Keratinocyte (primary cell): ENCODE results near the gene TBC1D16. TPM values are rescaled to one million over a fixed set of nuclear protein-coding genes. Genes with fewer than 3 reads are reported as not detected.

Experiments
- DNase-seq: peaks from one replicate; pipeline ENCODE4 v3.0.0-alpha.2; 2011; ENCODE audit warnings: low read depth, missing footprints, low spot score
- FAIRE-seq: peaks from 2 replicates; lab custom pipeline; 2011; peaks lifted over from hg19 to GRCh38; lab: Jason Lieb, UNC
- H2AFZ ChIP-seq: 2 replicates; pipeline ENCODE4 v1.6.0; 2012; ENCODE audit warnings: low read length, control low read depth, inconsistent platforms; ENCODE audit not compliant: control insufficient read depth
- H3K27ac ChIP-seq: 2 replicates; pipeline ENCODE4 v1.5.1; 2011; ENCODE audit warnings: low read length; ENCODE audit not compliant: control insufficient read depth, insufficient read depth
- H3K27me3 ChIP-seq: 3 replicates; pipeline ENCODE4 v1.6.0; 2011; ENCODE audit warnings: low read length; ENCODE audit not compliant: control insufficient read depth, insufficient read depth; ENCODE audit errors: extremely low read depth
- H3K36me3 ChIP-seq, 2 experiments: 2 replicates in 1 of 2; 3 replicates in 1 of 2; pipeline ENCODE4 v1.5.1; 2011; ENCODE audit warnings: low read length in 2 of 2, mild to moderate bottlenecking in 1 of 2; ENCODE audit not compliant: control insufficient read depth in 2 of 2, insufficient read depth in 2 of 2; ENCODE audit errors: extremely low read depth in 1 of 2
- H3K4me1 ChIP-seq: 3 replicates; pipeline ENCODE4 v1.5.1; 2011; ENCODE audit warnings: low read length; ENCODE audit not compliant: control insufficient read depth, insufficient read depth; ENCODE audit errors: extremely low read depth
- H3K4me2 ChIP-seq: 3 replicates; pipeline ENCODE4 v1.6.0; 2011; ENCODE audit warnings: low read depth, low read length; ENCODE audit not compliant: control insufficient read depth, insufficient read depth; ENCODE audit errors: extremely low read depth
- H3K4me3 ChIP-seq, 3 experiments: fragments of 200-600 bp in 1 of 3; sonication (generic) in 1 of 3; 2 replicates in 2 of 3; 3 replicates in 1 of 3; pipeline ENCODE4 v1.5.1; 2011 to 2016; ENCODE audit warnings: low read length in 3 of 3, mild to moderate bottlenecking in 3 of 3, control low read depth in 2 of 3, inconsistent platforms in 1 of 3, low read depth in 1 of 3, mixed read lengths in 1 of 3, mixed run types in 1 of 3, moderate library complexity in 1 of 3; ENCODE audit not compliant: control insufficient read depth in 2 of 3, insufficient read depth in 2 of 3; ENCODE audit errors: extremely low read depth in 1 of 3
- H3K79me2 ChIP-seq: 2 replicates; pipeline ENCODE4 v1.6.0; 2012; ENCODE audit warnings: low read length; ENCODE audit not compliant: control insufficient read depth, insufficient read depth
- H3K9ac ChIP-seq: 3 replicates; pipeline ENCODE4 v1.6.0; 2011; ENCODE audit warnings: low read length; ENCODE audit not compliant: control insufficient read depth, insufficient read depth; ENCODE audit errors: extremely low read depth
- H3K9me1 ChIP-seq: 3 replicates; pipeline ENCODE4 v1.6.0; 2011; ENCODE audit warnings: low read length; ENCODE audit not compliant: control insufficient read depth, insufficient read depth; ENCODE audit errors: extremely low read depth
- H3K9me3 ChIP-seq: 2 replicates; pipeline ENCODE4 v1.5.1; 2012; ENCODE audit warnings: low read depth, low read length; ENCODE audit not compliant: control insufficient read depth
- H4K20me1 ChIP-seq: 3 replicates; pipeline ENCODE4 v1.6.0; 2011; ENCODE audit warnings: low read length; ENCODE audit not compliant: control insufficient read depth, insufficient read depth; ENCODE audit errors: extremely low read depth
- CTCF ChIP-seq, 3 experiments: IDR thresholded peaks in 1 of 3; conservative IDR thresholded peaks in 1 of 3; optimal IDR thresholded peaks in 1 of 3; 2 replicates in 2 of 3; 3 replicates in 1 of 3; pipeline versions ENCODE3 to v1.5.1; 2011; ENCODE audit warnings: low read length in 3 of 3, mild to moderate bottlenecking in 3 of 3, moderate library complexity in 2 of 3, control low read depth in 1 of 3, inconsistent platforms in 1 of 3; ENCODE audit not compliant: insufficient read depth in 2 of 3; ENCODE audit errors: extremely low read depth in 1 of 3
- EZH2 ChIP-seq: IDR thresholded peaks from one replicate; pipeline ENCODE4 v1.6.1; 2012; ENCODE audit warnings: inconsistent platforms, mild to moderate bottlenecking, low read length, moderate library complexity
- dilution Hi-C: fragments of 300-500 bp; cut with MboI; formaldehyde crosslinking; loops from one replicate; pipeline ENCODE4 v1.7.0; 2020; ENCODE audit warnings: low sequenced_read_pairs; ENCODE audit not compliant: extremely low pct_ligation_motif_present
- polyA plus RNA-seq, 5 experiments: library from polyadenylated mRNA; depleted of rRNA in 3 of 5; stranded (reverse) in 3 of 5; stranded (forward) in 1 of 5; unstranded in 1 of 5; fragments of >200 nt; gene quantifications; 1 replicate in 1 of 5; 2 replicates in 3 of 5; 3 replicates in 1 of 5; pipeline versions ENCODE4 v1.2.1 to v1.2.3, GENCODE V29; 2011 to 2012; ENCODE audit warnings: missing spikeins in 2 of 5, low read depth in 1 of 5, low replicate concordance in 1 of 5

TBC1D16 gene
- polyA plus RNA-seq, 1 donor (not counting 4 experiments of a cell fraction or from before 2014, with no cell fraction given): 8.6 TPM

GRCh38 chr17:79942591-79943346, 92.9 kb downstream of the TBC1D16 start:
- no peaks in the 10 kb centered on the region for H3K27me3 ChIP-seq
- no peaks in the 10 kb centered on the region for H3K79me2 ChIP-seq
- no peak overlapping the region for H3K27ac ChIP-seq
- no peak overlapping the region for H3K4me2 ChIP-seq
- no peak overlapping the region for H3K9ac ChIP-seq
- H3K9me1 ChIP-seq: no peaks in the 10 kb centered on the region
- no peak overlapping the region for H2AFZ ChIP-seq
- no peaks in the 10 kb centered on the region for H3K9me3 ChIP-seq
- TF ChIP-seq CTCF (optimal IDR thresholded peaks at IDR 0.05 in 1 of 3, IDR thresholded peaks at IDR 0.05 in 1 of 3, conservative IDR thresholded peaks at IDR 0.05 in 1 of 3; ENCODE audit: extremely low read depth in 1 of 3, insufficient read depth in 2 of 3, low read length in 3 of 3): no peak
- TF ChIP-seq EZH2: no peak
- peaks cover 0 to 11% of the 10 kb centered on the region in 2 experiments for H3K36me3 ChIP-seq
- H4K20me1 ChIP-seq: no peaks in the 10 kb centered on the region
- DNase-seq (no peak), FAIRE-seq (no peak)
- H3K4me1 ChIP-seq: no peaks in the 10 kb centered on the region
- dilution Hi-C loops: no loop called here
- H3K4me3 ChIP-seq: no peak overlapping the region

- Histone ChIP-seq H3K79me2 (no peaks in the 10 kb centered on the region), H3K4me3 (no peak overlapping the region), H3K9me1 (no peaks in the 10 kb centered on the region), H3K4me1 (no peaks in the 10 kb centered on the region), H2AFZ (no peak overlapping the region), H3K36me3 (peaks cover 0 to 11% of the 10 kb centered on the region in 2 experiments), H3K27ac (no peak overlapping the region), H4K20me1 (no peaks in the 10 kb centered on the region), H3K9ac (no peak overlapping the region), H3K27me3 (no peaks in the 10 kb centered on the region), H3K9me3 (no peaks in the 10 kb centered on the region), H3K4me2 (no peak overlapping the region)
- DNase-seq (no peak), FAIRE-seq (no peak)
- TF ChIP-seq CTCF (optimal IDR thresholded peaks at IDR 0.05 in 1 of 3, IDR thresholded peaks at IDR 0.05 in 1 of 3, conservative IDR thresholded peaks at IDR 0.05 in 1 of 3; ENCODE audit: extremely low read depth in 1 of 3, insufficient read depth in 2 of 3, low read length in 3 of 3): no peak
- dilution Hi-C loops: no loop called here
Observed at GRCh38 chr17:79942011-79942405, 93.7 kb downstream of the TBC1D16 start.
